Neuronal stem cell (in vitro differentiated cells): ENCODE measurements around the gene NELFCD.

Experiments used
- DNase-seq: peaks from one replicate; pipeline ENCODE4 v3.0.0-alpha.2; 2013; ENCODE audit warnings: low spot score
- H2AFZ ChIP-seq: one replicate; pipeline ENCODE4 v1.6.1; 2013; ENCODE audit warnings: mild to moderate bottlenecking, low read length, inconsistent platforms
- H2AK5ac ChIP-seq: 2 replicates; pipeline ENCODE4 v1.6.1; 2013; ENCODE audit warnings: low read depth, mild to moderate bottlenecking, inconsistent platforms, low read length, moderate library complexity, mixed read lengths
- H2BK120ac ChIP-seq: 2 replicates; pipeline ENCODE4 v1.6.1; 2013; ENCODE audit warnings: low read depth, mild to moderate bottlenecking, inconsistent platforms, low read length, moderate library complexity, mixed read lengths
- H2BK12ac ChIP-seq: one replicate; pipeline ENCODE4 v1.6.1; 2013; ENCODE audit warnings: low read length, inconsistent platforms
- H2BK15ac ChIP-seq: 2 replicates; pipeline ENCODE4 v1.6.1; 2013; ENCODE audit warnings: mild to moderate bottlenecking, low read length, inconsistent platforms, mixed read lengths
- H2BK5ac ChIP-seq: one replicate; pipeline ENCODE4 v1.6.1; 2013; ENCODE audit warnings: inconsistent platforms, mild to moderate bottlenecking, low read length, moderate library complexity
- H3K14ac ChIP-seq: one replicate; pipeline ENCODE4 v1.6.1; 2013; ENCODE audit warnings: low read length, inconsistent platforms
- H3K18ac ChIP-seq: 2 replicates; pipeline ENCODE4 v1.6.1; 2013; ENCODE audit warnings: low read length, inconsistent platforms
- H3K23ac ChIP-seq: 2 replicates; pipeline ENCODE4 v1.6.1; 2013; ENCODE audit warnings: low read depth, mild to moderate bottlenecking, mixed read lengths, low read length, inconsistent platforms; ENCODE audit not compliant: poor library complexity
- H3K27ac ChIP-seq: replicated peaks from 3 replicates; pipeline ENCODE4 v1.5.1; 2013; ENCODE audit warnings: low read length, inconsistent platforms
- H3K27me3 ChIP-seq, 3 experiments: 2 replicates each; pipeline ENCODE4 v1.6.1; 2013; ENCODE audit warnings: low read length in 3 of 3, mild to moderate bottlenecking in 2 of 3, inconsistent platforms in 1 of 3, low read depth in 1 of 3, mixed read lengths in 1 of 3, moderate library complexity in 1 of 3; ENCODE audit not compliant: control insufficient read depth in 3 of 3, insufficient read depth in 3 of 3
- H3K36me3 ChIP-seq, 2 donors: replicated peaks in 1 of 2; 2 replicates each; pipeline ENCODE4 v1.6.1; 2013; ENCODE audit warnings: low read length in 2 of 2; ENCODE audit not compliant: control insufficient read depth in 2 of 2, insufficient read depth in 2 of 2
- H3K4ac ChIP-seq: 2 replicates; pipeline ENCODE4 v1.6.1; 2013; ENCODE audit warnings: inconsistent platforms, mild to moderate bottlenecking, low read length, moderate library complexity
- H3K4me1 ChIP-seq, 2 donors: 1 replicate in 1 of 2; 2 replicates in 1 of 2; pipeline ENCODE4 v1.6.1; 2013; ENCODE audit warnings: low read length in 2 of 2, low read depth in 1 of 2; ENCODE audit not compliant: control insufficient read depth in 2 of 2, insufficient read depth in 1 of 2
- H3K4me2 ChIP-seq: one replicate; pipeline ENCODE4 v1.6.1; 2013; ENCODE audit warnings: mild to moderate bottlenecking, low read length, inconsistent platforms; ENCODE audit not compliant: insufficient read depth, poor library complexity, severe bottlenecking
- H3K4me3 ChIP-seq, 2 donors: 2 replicates each; pipeline ENCODE4 v1.5.1; 2013; ENCODE audit warnings: low read length in 2 of 2, mild to moderate bottlenecking in 2 of 2, inconsistent platforms in 1 of 2, moderate library complexity in 1 of 2
- H3K79me1 ChIP-seq: one replicate; pipeline ENCODE4 v1.6.1; 2013; ENCODE audit warnings: low read depth, mild to moderate bottlenecking, inconsistent platforms, low read length, moderate library complexity
- H3K9ac ChIP-seq: one replicate; pipeline ENCODE4 v1.6.1; 2013; ENCODE audit warnings: mild to moderate bottlenecking, low read depth, low read length, inconsistent platforms; ENCODE audit not compliant: poor library complexity
- H3K9me3 ChIP-seq, 2 donors: replicated peaks in 1 of 2; 2 replicates each; pipeline versions ENCODE3 to v1.6.1; 2013; ENCODE audit warnings: low read length in 2 of 2, mild to moderate bottlenecking in 2 of 2, inconsistent platforms in 1 of 2, low read depth in 1 of 2, mixed read lengths in 1 of 2, moderate library complexity in 1 of 2; ENCODE audit not compliant: control insufficient read depth in 2 of 2, insufficient read depth in 1 of 2
- H4K8ac ChIP-seq: one replicate; pipeline ENCODE4 v1.6.1; 2013; ENCODE audit warnings: low read depth, mild to moderate bottlenecking, inconsistent platforms, low read length, moderate library complexity
- H4K91ac ChIP-seq: one replicate; pipeline ENCODE4 v1.6.1; 2013; ENCODE audit warnings: low read length, low read depth, mild to moderate bottlenecking, inconsistent platforms; ENCODE audit not compliant: poor library complexity
- WGBS, 2 donors: extraction: QIAGEN DNeasy Blood & Tissue Kit; methylation state at CpG; one replicate each; pipeline ENCODE4 v1.1.7; 2013; ENCODE audit warnings: missing lambda C conversion rate in 2 of 2, mixed read lengths in 1 of 2; ENCODE audit not compliant: insufficient read length in 2 of 2, insufficient replicate concordance in 1 of 2; ENCODE audit errors: extremely low coverage in 2 of 2; 5-methylcytosine and 5-hydroxymethylcytosine counted together

NELFCD gene

DNA sequence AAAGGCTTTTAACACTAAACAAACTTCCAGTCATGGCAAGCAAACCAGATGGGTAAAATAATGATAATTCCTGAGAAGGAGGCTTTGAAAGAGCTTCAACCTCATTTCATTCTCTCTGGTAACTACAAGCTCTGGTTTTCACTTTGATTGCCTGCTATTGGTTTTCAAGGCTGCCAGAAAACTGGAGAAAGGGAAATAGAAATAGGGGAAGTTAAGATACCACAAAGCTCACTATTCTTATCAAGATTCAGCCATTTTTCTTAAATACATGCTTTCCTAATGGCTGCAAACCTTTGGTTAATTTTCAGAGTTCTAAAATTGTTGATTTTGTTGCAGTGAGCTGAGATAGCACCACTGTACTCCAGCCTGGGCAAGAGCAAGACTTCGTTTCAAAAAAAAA lies 42.5 kb upstream of the NELFCD start:
- Histone ChIP-seq H3K79me1 (no peaks in the 10 kb centered on the region), H3K18ac (no peak overlapping the region), H4K8ac (no peak overlapping the region), H2AK5ac (no peak overlapping the region), H2BK15ac (no peak overlapping the region), H3K4me1 (no peaks in the 10 kb centered on the region), H3K14ac (no peak overlapping the region), H3K4me2 (no peak overlapping the region), H2AFZ (no peak overlapping the region), H2BK12ac (no peak overlapping the region), H3K36me3 (no peaks in the 10 kb centered on the region), H3K4me3 (no peak overlapping the region), H3K9ac (no peak overlapping the region), H3K4ac (no peak overlapping the region), H3K9me3 (peaks cover 0 to 3% of the 10 kb centered on the region in 2 donors), H4K91ac (no peak overlapping the region), H3K27ac (no peak overlapping the region), H3K23ac (no peak overlapping the region), H3K27me3 (peaks cover 0 to 16% (median 0%) of the 10 kb centered on the region in 3 experiments), H2BK120ac (no peak overlapping the region), H2BK5ac (no peak overlapping the region)
- no peak for DNase-seq
- WGBS, 2 donors, result no CpG with 5 or more reads among the region's 1 CpG

DNA sequence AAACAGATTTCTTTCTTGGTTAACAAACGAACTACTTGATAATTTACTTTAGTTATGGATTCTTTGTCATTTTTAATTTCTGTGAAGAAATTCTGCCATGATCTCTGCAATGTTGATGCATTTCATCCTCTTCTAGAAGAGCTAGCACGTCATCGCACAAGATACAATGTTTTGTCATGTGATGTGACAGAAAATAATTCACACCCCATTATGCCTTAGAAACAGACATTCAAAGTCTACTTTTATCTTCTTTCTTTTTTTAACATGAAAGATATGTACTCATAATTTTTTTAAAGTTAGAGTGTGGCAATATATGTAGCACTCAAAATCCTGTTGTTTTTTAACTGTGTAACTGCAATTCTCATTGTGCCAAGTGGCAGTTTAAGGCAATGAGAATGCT lies 39.6 kb upstream of the NELFCD start:
- no peak overlapping the region for H2BK5ac ChIP-seq
- H3K9ac ChIP-seq, result no peak overlapping the region
- DNase-seq, result no peak
- H2BK15ac ChIP-seq, result no peak overlapping the region
- no peak overlapping the region for H3K4me3 ChIP-seq
- H2AFZ ChIP-seq, result no peak overlapping the region
- no peak overlapping the region for H3K27ac ChIP-seq
- no peaks in the 10 kb centered on the region for H3K9me3 ChIP-seq
- WGBS, 2 donors, result no CpG with 5 or more reads among the region's 3 CpGs
- H3K36me3 ChIP-seq, result no peaks in the 10 kb centered on the region
- no peak overlapping the region for H3K14ac ChIP-seq
- no peak overlapping the region for H3K4me2 ChIP-seq
- no peak overlapping the region for H3K18ac ChIP-seq
- H3K4me1 ChIP-seq, result no peaks in the 10 kb centered on the region
- no peak overlapping the region for H4K8ac ChIP-seq
- H2AK5ac ChIP-seq, result no peak overlapping the region
- H3K79me1 ChIP-seq, result no peaks in the 10 kb centered on the region
- H3K23ac ChIP-seq, result no peak overlapping the region
- no peak overlapping the region for H4K91ac ChIP-seq
- no peak overlapping the region for H3K4ac ChIP-seq
- H2BK120ac ChIP-seq, result no peak overlapping the region
- H2BK12ac ChIP-seq, result no peak overlapping the region
- H3K27me3 ChIP-seq, result peaks cover 0 to 20% (median 0%) of the 10 kb centered on the region in 3 experiments

DNA sequence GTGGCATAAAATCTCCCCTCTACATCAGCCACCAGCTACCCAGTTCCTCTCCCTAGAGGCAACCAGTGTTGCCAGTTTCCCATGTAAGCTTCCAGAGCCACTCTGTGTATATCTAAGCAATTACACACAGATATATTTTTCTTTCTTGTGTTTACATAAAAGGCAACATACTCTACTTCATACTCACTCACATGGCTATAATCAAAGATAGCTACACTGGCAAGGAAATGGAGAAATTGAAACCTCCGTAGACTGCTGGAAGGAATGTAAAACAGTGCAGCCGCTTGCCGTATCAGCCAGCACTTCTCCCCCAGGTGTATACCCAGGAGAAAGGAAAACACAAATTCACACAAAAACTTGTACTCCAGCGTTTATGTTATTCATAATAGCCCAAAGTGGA lies 38.5 kb upstream of the NELFCD start:
- Histone ChIP-seq H3K14ac (no peak overlapping the region), H3K27ac (no peak overlapping the region), H3K27me3 (peaks cover 0 to 20% (median 0%) of the 10 kb centered on the region in 3 experiments), H2BK5ac (no peak overlapping the region), H2AFZ (no peak overlapping the region), H2BK120ac (no peak overlapping the region), H3K23ac (no peak overlapping the region), H2BK15ac (no peak overlapping the region), H3K36me3 (no peaks in the 10 kb centered on the region), H3K9me3 (no peaks in the 10 kb centered on the region), H3K4me3 (no peak overlapping the region), H3K4ac (no peak overlapping the region), H3K4me1 (no peaks in the 10 kb centered on the region), H4K8ac (no peak overlapping the region), H3K4me2 (no peak overlapping the region), H4K91ac (no peak overlapping the region), H2AK5ac (no peak overlapping the region), H3K18ac (no peak overlapping the region), H3K79me1 (no peaks in the 10 kb centered on the region), H3K9ac (no peak overlapping the region), H2BK12ac (no peak overlapping the region)
- no CpG with 5 or more reads among the region's 4 CpGs for WGBS, 2 donors
- DNase-seq, result no peak

DNA sequence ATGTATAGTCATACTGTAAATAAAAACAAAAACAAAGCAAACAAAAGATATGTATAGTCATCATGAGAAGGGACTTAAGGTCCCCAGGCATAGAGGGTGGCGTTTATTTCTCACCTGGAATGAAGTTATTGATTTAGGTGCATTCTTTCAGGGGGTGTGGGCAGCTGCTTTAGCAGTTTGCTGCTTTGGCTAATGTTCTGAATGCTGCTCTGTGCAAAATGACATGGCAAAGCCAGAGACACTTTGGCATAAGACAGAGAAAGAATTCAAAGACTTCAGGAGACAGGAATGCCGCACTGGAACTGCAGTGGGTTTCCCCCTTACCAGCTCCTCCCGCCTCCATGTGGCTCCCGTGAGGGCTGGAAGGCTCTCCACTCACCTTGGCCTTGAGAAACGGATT lies 36.4 kb upstream of the NELFCD start:
- Histone ChIP-seq H3K4me1 (no peaks in the 10 kb centered on the region), H2BK120ac (no peak overlapping the region), H2BK12ac (no peak overlapping the region), H3K79me1 (no peaks in the 10 kb centered on the region), H2BK15ac (no peak overlapping the region), H3K14ac (no peak overlapping the region), H3K36me3 (no peaks in the 10 kb centered on the region), H3K4me2 (no peak overlapping the region), H3K4me3 (no peak overlapping the region), H3K9me3 (no peaks in the 10 kb centered on the region), H3K27ac (no peak overlapping the region), H3K23ac (no peak overlapping the region), H4K8ac (no peak overlapping the region), H4K91ac (no peak overlapping the region), H3K18ac (no peak overlapping the region), H3K9ac (no peak overlapping the region), H3K4ac (no peak overlapping the region), H2AK5ac (no peak overlapping the region), H3K27me3 (peaks cover 0 to 17% (median 0%) of the 10 kb centered on the region in 3 experiments), H2AFZ (no peak overlapping the region), H2BK5ac (no peak overlapping the region)
- no peak for DNase-seq
- no CpG with 5 or more reads among the region's 5 CpGs for WGBS, 2 donors
